GM12878 (cell line): ENCODE results near the gene ASRGL1. TPM values are rescaled to one million over a fixed set of nuclear protein-coding genes. Genes with fewer than 3 reads are reported as not detected.

Experiments
- ATAC-seq: fragments of 200-7000 bp; cut with Tn5 transposase; 3 replicates; pipeline ENCODE4 v1.9.1; 2020; ENCODE audit warnings: mild to moderate bottlenecking, moderate library complexity
- BruUV-seq: library from RNA; stranded (reverse); fragments of 400-500 nt; replicated peaks from 2 replicates; lab custom pipeline; 2021; lab: Mats Ljungman, UMichigan
- CTCF ChIA-PET: fragments of 300-600 bp; sonication (Branson Sonifier 250); formaldehyde crosslinking; extraction: SDS; loops from one replicate; lab custom pipeline; 2021; ENCODE audit warnings: inconsistent platforms; lab: Yijun Ruan, JAX
- POLR2A ChIA-PET: fragments of 350-600 bp; formaldehyde crosslinking; extraction: SDS; loops from one replicate; lab custom pipeline; 2021; ENCODE audit warnings: inconsistent platforms; lab: Charles Lee
- RAD21 ChIA-PET: fragments of 300-600 bp; sonication (Branson Sonifier 250); formaldehyde crosslinking; loops from one replicate; lab custom pipeline; 2023; ENCODE audit warnings: antibody characterized with exemption; ENCODE audit not compliant: unreplicated experiment; lab: Charles Lee
- SMC1A ChIA-PET: fragments of 300-600 bp; sonication (Branson Sonifier 250); formaldehyde crosslinking; loops from one replicate; lab custom pipeline; 2023; ENCODE audit not compliant: unreplicated experiment, uncharacterized antibody; lab: Charles Lee
- DNase-seq: peaks from one replicate; pipeline ENCODE4 v3.0.0-alpha.2; 2011; ENCODE audit warnings: low read depth, low spot score
- FAIRE-seq: peaks from 3 replicates; lab custom pipeline; 2011; peaks lifted over from hg19 to GRCh38; lab: Jason Lieb, UNC
- H2AFZ ChIP-seq: 2 replicates; pipeline ENCODE4 v1.6.0; 2011; ENCODE audit warnings: low read depth, low read length, control low read depth; ENCODE audit not compliant: control insufficient read depth
- H3K27ac ChIP-seq: 2 replicates; pipeline ENCODE4 v1.5.1; 2011; ENCODE audit warnings: control low read depth; ENCODE audit not compliant: control insufficient read depth, insufficient read depth
- H3K27me3 ChIP-seq, 2 experiments: replicated peaks in 1 of 2; 2 replicates each; pipeline versions ENCODE4 v1.6.0 to v1.6.1; 2011; ENCODE audit warnings: low read length in 1 of 2; ENCODE audit not compliant: control insufficient read depth in 2 of 2, insufficient read depth in 2 of 2
- H3K36me3 ChIP-seq, 2 experiments: 2 replicates each; pipeline ENCODE4 v1.5.1; 2011; ENCODE audit warnings: low read length in 1 of 2; ENCODE audit not compliant: control insufficient read depth in 2 of 2, insufficient read depth in 2 of 2
- H3K4me1 ChIP-seq: 2 replicates; pipeline ENCODE4 v1.6.1; 2011; ENCODE audit warnings: mild to moderate bottlenecking, low read length, moderate library complexity, mixed read lengths; ENCODE audit not compliant: control insufficient read depth, insufficient read depth
- H3K4me2 ChIP-seq: 2 replicates; pipeline ENCODE4 v1.6.0; 2011; ENCODE audit warnings: control low read depth; ENCODE audit not compliant: control insufficient read depth, insufficient read depth
- H3K4me3 ChIP-seq: fragments of 200-600 bp; sonication (generic); 2 replicates; pipeline ENCODE4 v1.5.1; 2016
- H3K79me2 ChIP-seq: 2 replicates; pipeline ENCODE4 v1.6.0; 2011; ENCODE audit warnings: low read length; ENCODE audit not compliant: control insufficient read depth, insufficient read depth
- H3K9ac ChIP-seq: 2 replicates; pipeline ENCODE4 v1.8.0; 2011; ENCODE audit warnings: low read length, control low read depth, mixed read lengths; ENCODE audit not compliant: control insufficient read depth, insufficient read depth
- H3K9me3 ChIP-seq: replicated peaks from 3 replicates; pipeline ENCODE4 v1.5.1; 2011; ENCODE audit warnings: mild to moderate bottlenecking, low read length; ENCODE audit not compliant: control insufficient read depth, insufficient read depth
- H4K20me1 ChIP-seq: 2 replicates; pipeline ENCODE4 v1.6.0; 2011; ENCODE audit not compliant: control insufficient read depth, insufficient read depth
- ETV6 ChIP-seq, 2 experiments: fragments of 450-650 bp in 1 of 2; IDR thresholded peaks in 1 of 2; conservative IDR thresholded peaks in 1 of 2; 2 replicates each; pipeline ENCODE4 v1.6.1; 2014; ENCODE audit warnings: antibody characterized with exemption in 1 of 2, borderline replicate concordance in 1 of 2, low read depth in 1 of 2, mild to moderate bottlenecking in 1 of 2, moderate library complexity in 1 of 2
- MEF2A ChIP-seq: IDR thresholded peaks from 2 replicates; pipeline ENCODE4 v1.6.1; 2011; ENCODE audit warnings: low read depth, mild to moderate bottlenecking, low read length, moderate library complexity; ENCODE audit not compliant: insufficient read depth
- NR2F1 ChIP-seq: fragments of 450-650 bp; conservative IDR thresholded peaks from 2 replicates; pipeline ENCODE4 v1.6.1; 2017; ENCODE audit warnings: mild to moderate bottlenecking
- PBX3 ChIP-seq: IDR thresholded peaks from 2 replicates; pipeline ENCODE4 v1.6.1; 2011; ENCODE audit warnings: mild to moderate bottlenecking, low read depth, low read length, moderate library complexity; ENCODE audit not compliant: insufficient replicate concordance
- WGBS: methylation state at CpG from one replicate; pipeline ENCODE4 v1.1.6; 2016; ENCODE audit warnings: low lambda C conversion rate; ENCODE audit not compliant: insufficient replicate concordance, insufficient coverage; ENCODE audit errors: missing lambda C conversion rate; 5-methylcytosine and 5-hydroxymethylcytosine counted together
- in situ Hi-C: fragments of 300-500 bp; cut with MboI; formaldehyde crosslinking; loops from 9 replicates; pipeline ENCODE4 v1.14.3; 2018; ENCODE audit warnings: mixed read lengths
- intact Hi-C: fragments of 100-400 bp; cut with micrococcal nuclease; formaldehyde crosslinking; loops from one replicate; pipeline ENCODE4 v1.14.2; 2022; ENCODE audit not compliant: unreplicated experiment
- polyA plus RNA-seq, 11 experiments: library from polyadenylated mRNA; depleted of rRNA in 4 of 11; unstranded in 6 of 11; stranded (reverse) in 5 of 11; fragments of >200 nt; fragmentation: Nextera tagmentation in 4 of 11; fragmentation: Illumina TruSeq in 1 of 11; extraction: Ambion mirVana in 4 of 11; extraction: Trizol in 1 of 11; gene quantifications; 1 replicate in 1 of 11; 2 replicates in 10 of 11; pipeline versions ENCODE4 v1.2.1 to v1.2.3, GENCODE V29; 2011 to 2016; ENCODE audit warnings: inconsistent platforms in 2 of 11, missing spikeins in 2 of 11, low read depth in 1 of 11
- total RNA-seq, 4 experiments: library from RNA; depleted of rRNA in 3 of 4; stranded (reverse); fragments of >200 nt in 3 of 4; fragmentation: Illumina TruSeq in 1 of 4; extraction: Trizol in 1 of 4; gene quantifications; 2 replicates each; pipeline versions ENCODE4 v1.2.1 to v1.2.3, GENCODE V29; 2013 to 2021

ASRGL1 gene
- total and polyA plus RNA-seq, 10 of the 15 experiments (the other 5 are each of a cell fraction or from before 2014, with no cell fraction given), result 0.97 to 24.5 (median 4.8) TPM

GRCh38 chr11:62439785-62440602 lies 102.7 kb downstream of the ASRGL1 start:
- H3K9ac ChIP-seq, result no peak overlapping the region
- CTCF ChIA-PET, result no interaction called here
- RAD21 ChIA-PET, result interaction anchor here (1.3 kb wide), 1 partner anchor 103 kb away, joined by 4 read pairs; no protein-coding TSS in a partner anchor
- no peak overlapping the region for H3K27ac ChIP-seq
- no peaks in the 10 kb centered on the region for H3K36me3 ChIP-seq
- intact Hi-C loops, result loop anchor here (5.0 kb wide), 1 partner anchor 102 kb away; no protein-coding TSS in a partner anchor
- DNase-seq, result no peak
- H2AFZ ChIP-seq, result no peak overlapping the region
- no peak for FAIRE-seq
- no peaks in the 10 kb centered on the region for H3K4me1 ChIP-seq
- TF ChIP-seq MEF2A, result no peak
- TF ChIP-seq ETV6 (conservative IDR thresholded peaks at IDR 0.05 in 1 of 2, IDR thresholded peaks at IDR 0.05 in 1 of 2; ENCODE audit: borderline replicate concordance in 1 of 2, low read depth in 1 of 2), result no peak
- no peak for TF ChIP-seq PBX3
- TF ChIP-seq NR2F1, result no peak
- SMC1A ChIA-PET, result no interaction called here
- H3K79me2 ChIP-seq, result no peaks in the 10 kb centered on the region
- no TSS peak for BruUV-seq
- in situ Hi-C loops, result no loop called here
- ATAC-seq, result no peak
- H3K4me3 ChIP-seq, result no peak overlapping the region
- H3K27me3 ChIP-seq, result no peaks in the 10 kb centered on the region
- no peaks in the 10 kb centered on the region for H4K20me1 ChIP-seq
- WGBS, result 57% methylated on average over 23 of the region's 23 CpGs
- POLR2A ChIA-PET, result interaction anchor here (0.9 kb wide), 1 partner anchor 22 kb away, joined by 4 read pairs; no protein-coding TSS in a partner anchor
- H3K9me3 ChIP-seq, result no peaks in the 10 kb centered on the region
- no peak overlapping the region for H3K4me2 ChIP-seq

Other genes starting within 250 kb of the ASRGL1 start
Only the 7 nearest of the 9 such genes appear.
- gene SCGB1D1, start 147.2 kb upstream of the ASRGL1 start, total RNA-seq (2014; rRNA removed), result not detected in 2 replicates
- gene SCGB1D1, start 147.2 kb upstream of the ASRGL1 start, total RNA-seq (2014; rRNA removed; fragmentation: Illumina TruSeq; extraction: Trizol), result not detected in 2 replicates
- gene SCGB1D1, start 147.2 kb upstream of the ASRGL1 start, total RNA-seq (2021), result not detected in 2 replicates
- not detected in 2 replicates for gene SCGB1D1, start 147.2 kb upstream of the ASRGL1 start, polyA plus RNA-seq (2011; rRNA removed)
- not detected in 2 replicates for gene SCGB1D1, start 147.2 kb upstream of the ASRGL1 start, polyA plus RNA-seq (2014; fragmentation: Illumina TruSeq; extraction: Trizol)
- gene SCGB1D1, start 147.2 kb upstream of the ASRGL1 start, polyA plus RNA-seq (2014; fragmentation: Nextera tagmentation; extraction: Ambion mirVana), result not detected
- not detected in 2 replicates for gene SCGB1D1, start 147.2 kb upstream of the ASRGL1 start, polyA plus RNA-seq (2014; rRNA removed)
- gene SCGB1D1, start 147.2 kb upstream of the ASRGL1 start, polyA plus RNA-seq (2016; fragmentation: Nextera tagmentation; extraction: Ambion mirVana), result not detected
- gene SCGB2A1, start 128.8 kb upstream of the ASRGL1 start, total RNA-seq (2014; rRNA removed), result not detected in 2 replicates
- not detected in 2 replicates for gene SCGB2A1, start 128.8 kb upstream of the ASRGL1 start, total RNA-seq (2014; rRNA removed; fragmentation: Illumina TruSeq; extraction: Trizol)
- not detected in 2 replicates for gene SCGB2A1, start 128.8 kb upstream of the ASRGL1 start, total RNA-seq (2021)
- gene SCGB2A1, start 128.8 kb upstream of the ASRGL1 start, polyA plus RNA-seq (2011; rRNA removed), result not detected in 2 replicates
- not detected in 2 replicates for gene SCGB2A1, start 128.8 kb upstream of the ASRGL1 start, polyA plus RNA-seq (2014; fragmentation: Illumina TruSeq; extraction: Trizol)
- gene SCGB2A1, start 128.8 kb upstream of the ASRGL1 start, polyA plus RNA-seq (2014; fragmentation: Nextera tagmentation; extraction: Ambion mirVana), result not detected
- not detected in 2 replicates for gene SCGB2A1, start 128.8 kb upstream of the ASRGL1 start, polyA plus RNA-seq (2014; rRNA removed)
- gene SCGB2A1, start 128.8 kb upstream of the ASRGL1 start, polyA plus RNA-seq (2016; fragmentation: Nextera tagmentation; extraction: Ambion mirVana), result not detected
- not detected in 2 replicates for gene SCGB1D2, start 95.2 kb upstream of the ASRGL1 start, total RNA-seq (2014; rRNA removed)
- not detected in 2 replicates for gene SCGB1D2, start 95.2 kb upstream of the ASRGL1 start, total RNA-seq (2014; rRNA removed; fragmentation: Illumina TruSeq; extraction: Trizol)
- gene SCGB1D2, start 95.2 kb upstream of the ASRGL1 start, total RNA-seq (2021), result not detected in 2 replicates
- gene SCGB1D2, start 95.2 kb upstream of the ASRGL1 start, polyA plus RNA-seq (2011; rRNA removed), result not detected in 2 replicates
- gene SCGB1D2, start 95.2 kb upstream of the ASRGL1 start, polyA plus RNA-seq (2014; fragmentation: Illumina TruSeq; extraction: Trizol), result not detected in 2 replicates
- not detected for gene SCGB1D2, start 95.2 kb upstream of the ASRGL1 start, polyA plus RNA-seq (2014; fragmentation: Nextera tagmentation; extraction: Ambion mirVana)
- not detected in 2 replicates for gene SCGB1D2, start 95.2 kb upstream of the ASRGL1 start, polyA plus RNA-seq (2014; rRNA removed)
- under 1 TPM in 1 of 2 experiments, not detected in 1; 0.48 TPM for gene SCGB1D2, start 95.2 kb upstream of the ASRGL1 start, polyA plus RNA-seq (2016; fragmentation: Nextera tagmentation; extraction: Ambion mirVana)
- not detected in 2 replicates for gene SCGB2A2, start 67.3 kb upstream of the ASRGL1 start, total RNA-seq (2014; rRNA removed)
- gene SCGB2A2, start 67.3 kb upstream of the ASRGL1 start, total RNA-seq (2014; rRNA removed; fragmentation: Illumina TruSeq; extraction: Trizol), result not detected in 2 replicates
- gene SCGB2A2, start 67.3 kb upstream of the ASRGL1 start, total RNA-seq (2021), result not detected in 2 replicates
- gene SCGB2A2, start 67.3 kb upstream of the ASRGL1 start, polyA plus RNA-seq (2011; rRNA removed), result not detected in 2 replicates
- gene SCGB2A2, start 67.3 kb upstream of the ASRGL1 start, polyA plus RNA-seq (2014; fragmentation: Illumina TruSeq; extraction: Trizol), result not detected in 2 replicates
- gene SCGB2A2, start 67.3 kb upstream of the ASRGL1 start, polyA plus RNA-seq (2014; fragmentation: Nextera tagmentation; extraction: Ambion mirVana), result not detected
- gene SCGB2A2, start 67.3 kb upstream of the ASRGL1 start, polyA plus RNA-seq (2014; rRNA removed), result not detected in 2 replicates
- gene SCGB2A2, start 67.3 kb upstream of the ASRGL1 start, polyA plus RNA-seq (2016; fragmentation: Nextera tagmentation; extraction: Ambion mirVana), result not detected
- gene SCGB1D4, start 38.4 kb upstream of the ASRGL1 start, total RNA-seq (2014; rRNA removed), result not detected in 2 replicates
- not detected in 2 replicates for gene SCGB1D4, start 38.4 kb upstream of the ASRGL1 start, total RNA-seq (2014; rRNA removed; fragmentation: Illumina TruSeq; extraction: Trizol)
- gene SCGB1D4, start 38.4 kb upstream of the ASRGL1 start, total RNA-seq (2021), result not detected in 2 replicates
- gene SCGB1D4, start 38.4 kb upstream of the ASRGL1 start, polyA plus RNA-seq (2011; rRNA removed), result not detected in 2 replicates
- not detected in 2 replicates for gene SCGB1D4, start 38.4 kb upstream of the ASRGL1 start, polyA plus RNA-seq (2014; fragmentation: Illumina TruSeq; extraction: Trizol)
- not detected for gene SCGB1D4, start 38.4 kb upstream of the ASRGL1 start, polyA plus RNA-seq (2014; fragmentation: Nextera tagmentation; extraction: Ambion mirVana)
- not detected in 2 replicates for gene SCGB1D4, start 38.4 kb upstream of the ASRGL1 start, polyA plus RNA-seq (2014; rRNA removed)
- gene SCGB1D4, start 38.4 kb upstream of the ASRGL1 start, polyA plus RNA-seq (2016; fragmentation: Nextera tagmentation; extraction: Ambion mirVana), result not detected
- not detected in 2 replicates for gene SCGB1A1, start 81.6 kb downstream of the ASRGL1 start, total RNA-seq (2014; rRNA removed)
- gene SCGB1A1, start 81.6 kb downstream of the ASRGL1 start, total RNA-seq (2014; rRNA removed; fragmentation: Illumina TruSeq; extraction: Trizol), result not detected in 2 replicates
- gene SCGB1A1, start 81.6 kb downstream of the ASRGL1 start, total RNA-seq (2021), result 0.72 TPM in 1 of 2 replicates, not detected in the other
- gene SCGB1A1, start 81.6 kb downstream of the ASRGL1 start, polyA plus RNA-seq (2011; rRNA removed), result not detected in 2 replicates
- gene SCGB1A1, start 81.6 kb downstream of the ASRGL1 start, polyA plus RNA-seq (2014; fragmentation: Illumina TruSeq; extraction: Trizol), result not detected in 2 replicates
- not detected for gene SCGB1A1, start 81.6 kb downstream of the ASRGL1 start, polyA plus RNA-seq (2014; fragmentation: Nextera tagmentation; extraction: Ambion mirVana)
- gene SCGB1A1, start 81.6 kb downstream of the ASRGL1 start, polyA plus RNA-seq (2014; rRNA removed), result not detected in 2 replicates
- gene SCGB1A1, start 81.6 kb downstream of the ASRGL1 start, polyA plus RNA-seq (2016; fragmentation: Nextera tagmentation; extraction: Ambion mirVana), result not detected
- 44.4 and 46.6 TPM in 2 replicates for gene AHNAK, start 209.4 kb downstream of the ASRGL1 start, total RNA-seq (2014; rRNA removed)
- 43.5 and 49.6 TPM in 2 replicates for gene AHNAK, start 209.4 kb downstream of the ASRGL1 start, total RNA-seq (2014; rRNA removed; fragmentation: Illumina TruSeq; extraction: Trizol)
- 90.0 and 90.3 TPM in 2 replicates for gene AHNAK, start 209.4 kb downstream of the ASRGL1 start, total RNA-seq (2021)
- 12.7 and 16.1 TPM in 2 replicates for gene AHNAK, start 209.4 kb downstream of the ASRGL1 start, polyA plus RNA-seq (2011; rRNA removed)
- gene AHNAK, start 209.4 kb downstream of the ASRGL1 start, polyA plus RNA-seq (2014; fragmentation: Illumina TruSeq; extraction: Trizol), result 42.3 and 53.4 TPM in 2 replicates
- 1 to 10 TPM in 1 of 2 experiments, under 1 TPM in 1; 0.76 to 1.2 TPM for gene AHNAK, start 209.4 kb downstream of the ASRGL1 start, polyA plus RNA-seq (2014; fragmentation: Nextera tagmentation; extraction: Ambion mirVana)
- gene AHNAK, start 209.4 kb downstream of the ASRGL1 start, polyA plus RNA-seq (2014; rRNA removed), result 22.5 and 23.5 TPM in 2 replicates
- 10 to 100 TPM; 11.8 to 16.4 TPM for gene AHNAK, start 209.4 kb downstream of the ASRGL1 start, polyA plus RNA-seq (2016; fragmentation: Nextera tagmentation; extraction: Ambion mirVana)